K562 (cell line): Measurements from ENCODE around the gene ZFAND6. TPM values are rescaled to one million over a fixed set of nuclear protein-coding genes. Genes with fewer than 3 reads are reported as not detected.

ENCODE experiments used
- BACH1 ChIP-seq: fragments of 200-800 bp; sonication (Bioruptor generic); IDR thresholded peaks from 2 replicates; pipeline ENCODE4 v1.6.1; 2016; ENCODE audit warnings: missing genetic modification characterization, missing compliant biosample characterization
- BHLHE40 ChIP-seq: IDR thresholded peaks from 2 replicates; pipeline ENCODE4 v1.6.1; 2011; ENCODE audit warnings: low read length, improper control_type of control experiment
- EGR1 ChIP-seq: fragments of 450-650 bp; conservative IDR thresholded peaks from 2 replicates; pipeline ENCODE4 v1.6.1; 2017; ENCODE audit warnings: mild to moderate bottlenecking
- EHMT2 ChIP-seq: fragments of 450-650 bp; IDR thresholded peaks from 2 replicates; pipeline ENCODE4 v1.6.1; 2018; ENCODE audit warnings: antibody characterized with exemption
- ELF4 ChIP-seq: fragments of 450-650 bp; formaldehyde crosslinking; IDR thresholded peaks from 2 replicates; pipeline ENCODE4 v1.4.0; 2022; ENCODE audit warnings: missing genetic modification characterization
- GATA2 ChIP-seq: sonication (generic); formaldehyde crosslinking; IDR thresholded peaks from 2 replicates; pipeline ENCODE4 v1.4.0; 2020; ENCODE audit warnings: mild to moderate bottlenecking, missing genetic modification reagents
- MAZ ChIP-seq, 2 experiments: fragments of 450-650 bp in 1 of 2; sonication (generic) in 1 of 2; formaldehyde crosslinking; IDR thresholded peaks in 1 of 2; conservative IDR thresholded peaks in 1 of 2; 2 replicates each; pipeline versions ENCODE4 v1.4.0 to v1.5.0; 2020; ENCODE audit warnings: mild to moderate bottlenecking in 1 of 2, missing genetic modification reagents in 1 of 2
- NR2C1 ChIP-seq, 2 experiments: fragments of 450-650 bp; IDR thresholded peaks; 2 replicates each; pipeline ENCODE4 v1.6.1; 2017; ENCODE audit warnings: mild to moderate bottlenecking in 2 of 2, antibody characterized with exemption in 1 of 2, inconsistent platforms in 1 of 2, missing compliant biosample characterization in 1 of 2, missing genetic modification characterization in 1 of 2
- OTX1 ChIP-seq: fragments of 450-650 bp; formaldehyde crosslinking; IDR thresholded peaks from 2 replicates; pipeline ENCODE4 v1.4.0; 2022; ENCODE audit warnings: mild to moderate bottlenecking
- ZNF263 ChIP-seq: sonication (generic); formaldehyde crosslinking; IDR thresholded peaks from 2 replicates; pipeline ENCODE4 v1.8.0; 2022; ENCODE audit warnings: mild to moderate bottlenecking, missing genetic modification reagents, borderline replicate concordance
- polyA plus RNA-seq, 8 experiments: library from polyadenylated mRNA; depleted of rRNA in 4 of 8; stranded (reverse) in 5 of 8; unstranded in 3 of 8; fragments of >200 nt; fragmentation: Nextera tagmentation in 2 of 8; fragmentation: Illumina TruSeq in 1 of 8; extraction: Ambion mirVana in 2 of 8; extraction: Trizol in 1 of 8; gene quantifications; 2 replicates each; pipeline versions ENCODE4 v1.2.1 to v1.2.3, GENCODE V29; 2011 to 2014; ENCODE audit warnings: inconsistent platforms in 1 of 8, missing spikeins in 1 of 8
- total RNA-seq, 7 experiments: library from RNA; depleted of rRNA in 6 of 7; stranded (reverse); fragments of >200 nt in 6 of 7; fragmentation: Illumina TruSeq in 2 of 7; extraction: Trizol in 2 of 7; gene quantifications; 2 replicates each; pipeline versions ENCODE4 v1.2.1 to v1.2.3, GENCODE V29; 2011 to 2021; ENCODE audit warnings: low replicate concordance in 1 of 7
- TF ChIP-seq, protein P1 (sequence below): IDR thresholded peaks from 2 replicates; pipeline ENCODE4 v1.6.1; 2016; ENCODE audit warnings: missing genetic modification characterization, missing compliant biosample characterization
- TF ChIP-seq, protein P2 (sequence below): fragments of 250-450 bp; sonication (Bioruptor Pico); IDR thresholded peaks from 2 replicates; pipeline ENCODE4 v1.6.1; 2021; ENCODE audit warnings: mild to moderate bottlenecking
- TF ChIP-seq, protein P3 (sequence below): sonication (generic); formaldehyde crosslinking; IDR thresholded peaks from 2 replicates; pipeline ENCODE4 v1.8.0; 2022; ENCODE audit warnings: mild to moderate bottlenecking, missing genetic modification reagents
- TF ChIP-seq, protein P4 (sequence below), 2 experiments: fragments of 450-650 bp; IDR thresholded peaks; 2 replicates each; pipeline ENCODE4 v1.6.1; 2016
- TF ChIP-seq, protein P5 (sequence below): sonication (generic); formaldehyde crosslinking; IDR thresholded peaks from 2 replicates; pipeline ENCODE4 v1.8.1; 2023; ENCODE audit warnings: mild to moderate bottlenecking, missing genetic modification reagents, moderate library complexity
- TF ChIP-seq, protein P6 (sequence below): sonication (generic); formaldehyde crosslinking; IDR thresholded peaks from 2 replicates; pipeline ENCODE4 v1.9.0; 2022; ENCODE audit warnings: mild to moderate bottlenecking, missing genetic modification reagents
- TF ChIP-seq, protein P7 (sequence below): fragments of 250-450 bp; sonication (Bioruptor Pico); IDR thresholded peaks from 2 replicates; pipeline ENCODE4 v1.8.0; 2021; ENCODE audit warnings: borderline replicate concordance, mild to moderate bottlenecking, moderate library complexity; ENCODE audit not compliant: poor library complexity, severe bottlenecking

Gene ZFAND6
- total and polyA plus RNA-seq, 9 of the 15 experiments (the other 6 are each of a cell fraction or from before 2014, with no cell fraction given), result 53.9 to 206 (median 88.9) TPM

DNA sequence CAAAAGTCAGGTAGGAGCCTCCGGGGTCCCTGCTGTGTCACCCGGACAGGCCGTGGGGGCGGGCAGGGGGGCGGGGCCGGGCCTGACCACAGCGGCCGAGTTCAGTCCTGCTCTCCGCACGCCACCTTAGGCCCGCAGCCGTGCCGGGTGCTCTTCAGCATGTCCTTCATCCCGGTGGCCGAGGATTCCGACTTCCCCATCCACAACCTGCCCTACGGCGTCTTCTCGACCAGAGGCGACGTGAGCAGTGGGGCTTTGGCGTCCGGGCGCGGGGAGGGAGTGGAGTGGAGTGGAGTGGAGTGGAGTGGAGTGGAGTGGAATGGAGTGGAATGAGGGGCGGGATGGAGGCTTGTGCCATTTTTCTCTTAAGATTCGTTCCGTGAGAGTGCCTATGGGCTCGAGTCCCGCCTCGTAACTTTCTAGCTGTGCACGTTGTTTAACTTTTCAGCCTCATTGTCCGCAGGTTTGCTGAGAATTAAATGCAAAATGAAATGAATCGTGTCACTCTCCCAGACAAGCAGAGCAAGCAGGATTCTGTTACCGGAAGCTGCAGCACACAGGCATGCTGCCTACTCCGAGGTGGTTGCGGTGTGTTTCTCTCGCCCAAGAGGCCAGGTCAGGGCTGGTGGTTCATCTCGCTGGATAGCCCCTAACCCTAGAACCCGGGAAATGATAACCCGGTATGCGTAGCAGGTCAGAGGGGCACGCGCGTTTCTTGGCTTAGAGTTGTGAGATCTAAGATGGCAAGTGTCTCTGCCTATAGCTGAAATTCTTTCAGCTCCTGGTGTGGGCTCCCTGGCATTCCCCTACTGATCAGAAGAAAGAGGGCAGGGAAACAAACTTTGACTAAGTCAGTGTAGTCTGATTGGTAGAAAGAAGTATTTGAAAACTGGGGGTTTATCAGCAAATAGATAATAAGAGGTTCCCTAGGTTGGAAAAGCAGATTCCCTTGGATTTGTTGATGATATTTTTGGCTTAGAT, 93.7 kb downstream of the ZFAND6 start, which contains the start of gene FAH (continued):
- TF ChIP-seq, protein P1, sequence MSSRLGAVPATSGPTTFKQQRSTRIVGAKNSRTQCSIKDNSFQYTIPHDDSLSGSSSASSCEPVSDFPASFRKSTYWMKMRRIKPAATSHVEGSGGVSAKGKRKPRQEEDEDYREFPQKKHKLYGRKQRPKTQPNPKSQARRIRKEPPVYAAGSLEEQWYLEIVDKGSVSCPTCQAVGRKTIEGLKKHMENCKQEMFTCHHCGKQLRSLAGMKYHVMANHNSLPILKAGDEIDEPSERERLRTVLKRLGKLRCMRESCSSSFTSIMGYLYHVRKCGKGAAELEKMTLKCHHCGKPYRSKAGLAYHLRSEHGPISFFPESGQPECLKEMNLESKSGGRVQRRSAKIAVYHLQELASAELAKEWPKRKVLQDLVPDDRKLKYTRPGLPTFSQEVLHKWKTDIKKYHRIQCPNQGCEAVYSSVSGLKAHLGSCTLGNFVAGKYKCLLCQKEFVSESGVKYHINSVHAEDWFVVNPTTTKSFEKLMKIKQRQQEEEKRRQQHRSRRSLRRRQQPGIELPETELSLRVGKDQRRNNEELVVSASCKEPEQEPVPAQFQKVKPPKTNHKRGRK (tag), result no peak
- TF ChIP-seq BACH1 (tag), result no peak
- no peak for TF ChIP-seq ELF4 (CRISPR knock-in tag)
- TF ChIP-seq EHMT2, result no peak
- peak; percentile 60 for TF ChIP-seq BHLHE40
- TF ChIP-seq OTX1, result no peak
- TF ChIP-seq, protein P2, sequence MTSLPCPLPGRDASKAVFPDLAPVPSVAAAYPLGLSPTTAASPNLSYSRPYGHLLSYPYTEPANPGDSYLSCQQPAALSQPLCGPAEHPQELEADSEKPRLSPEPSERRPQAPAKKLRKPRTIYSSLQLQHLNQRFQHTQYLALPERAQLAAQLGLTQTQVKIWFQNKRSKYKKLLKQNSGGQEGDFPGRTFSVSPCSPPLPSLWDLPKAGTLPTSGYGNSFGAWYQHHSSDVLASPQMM (CRISPR knock-in tag), result no peak
- TF ChIP-seq, protein P3, sequence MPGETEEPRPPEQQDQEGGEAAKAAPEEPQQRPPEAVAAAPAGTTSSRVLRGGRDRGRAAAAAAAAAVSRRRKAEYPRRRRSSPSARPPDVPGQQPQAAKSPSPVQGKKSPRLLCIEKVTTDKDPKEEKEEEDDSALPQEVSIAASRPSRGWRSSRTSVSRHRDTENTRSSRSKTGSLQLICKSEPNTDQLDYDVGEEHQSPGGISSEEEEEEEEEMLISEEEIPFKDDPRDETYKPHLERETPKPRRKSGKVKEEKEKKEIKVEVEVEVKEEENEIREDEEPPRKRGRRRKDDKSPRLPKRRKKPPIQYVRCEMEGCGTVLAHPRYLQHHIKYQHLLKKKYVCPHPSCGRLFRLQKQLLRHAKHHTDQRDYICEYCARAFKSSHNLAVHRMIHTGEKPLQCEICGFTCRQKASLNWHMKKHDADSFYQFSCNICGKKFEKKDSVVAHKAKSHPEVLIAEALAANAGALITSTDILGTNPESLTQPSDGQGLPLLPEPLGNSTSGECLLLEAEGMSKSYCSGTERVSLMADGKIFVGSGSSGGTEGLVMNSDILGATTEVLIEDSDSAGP (CRISPR knock-in tag), result no peak
- TF ChIP-seq, protein P4, sequence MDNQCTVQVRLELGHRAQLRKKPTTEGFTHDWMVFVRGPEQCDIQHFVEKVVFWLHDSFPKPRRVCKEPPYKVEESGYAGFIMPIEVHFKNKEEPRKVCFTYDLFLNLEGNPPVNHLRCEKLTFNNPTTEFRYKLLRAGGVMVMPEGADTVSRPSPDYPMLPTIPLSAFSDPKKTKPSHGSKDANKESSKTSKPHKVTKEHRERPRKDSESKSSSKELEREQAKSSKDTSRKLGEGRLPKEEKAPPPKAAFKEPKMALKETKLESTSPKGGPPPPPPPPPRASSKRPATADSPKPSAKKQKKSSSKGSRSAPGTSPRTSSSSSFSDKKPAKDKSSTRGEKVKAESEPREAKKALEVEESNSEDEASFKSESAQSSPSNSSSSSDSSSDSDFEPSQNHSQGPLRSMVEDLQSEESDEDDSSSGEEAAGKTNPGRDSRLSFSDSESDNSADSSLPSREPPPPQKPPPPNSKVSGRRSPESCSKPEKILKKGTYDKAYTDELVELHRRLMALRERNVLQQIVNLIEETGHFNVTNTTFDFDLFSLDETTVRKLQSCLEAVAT (IDR thresholded peaks at IDR 0.05), result peak in 1 of 2 experiments; percentile 54; a peak in 1 of 4 replicates
- peak; percentile 63 to 82 for TF ChIP-seq MAZ (CRISPR knock-in tag; conservative IDR thresholded peaks at IDR 0.05 in 1 of 2, IDR thresholded peaks at IDR 0.05 in 1 of 2)
- peak; percentile 90 for TF ChIP-seq ZNF263 (CRISPR knock-in tag)
- no peak for TF ChIP-seq GATA2 (CRISPR knock-in tag)
- no peak for TF ChIP-seq NR2C1 (IDR thresholded peaks at IDR 0.05)
- TF ChIP-seq NR2C1 (tag; IDR thresholded peaks at IDR 0.05), result no peak
- TF ChIP-seq, protein P5, sequence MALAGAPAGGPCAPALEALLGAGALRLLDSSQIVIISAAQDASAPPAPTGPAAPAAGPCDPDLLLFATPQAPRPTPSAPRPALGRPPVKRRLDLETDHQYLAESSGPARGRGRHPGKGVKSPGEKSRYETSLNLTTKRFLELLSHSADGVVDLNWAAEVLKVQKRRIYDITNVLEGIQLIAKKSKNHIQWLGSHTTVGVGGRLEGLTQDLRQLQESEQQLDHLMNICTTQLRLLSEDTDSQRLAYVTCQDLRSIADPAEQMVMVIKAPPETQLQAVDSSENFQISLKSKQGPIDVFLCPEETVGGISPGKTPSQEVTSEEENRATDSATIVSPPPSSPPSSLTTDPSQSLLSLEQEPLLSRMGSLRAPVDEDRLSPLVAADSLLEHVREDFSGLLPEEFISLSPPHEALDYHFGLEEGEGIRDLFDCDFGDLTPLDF (CRISPR knock-in tag), result peak; percentile 60; the same call in 1 of the 2 replicates
- TF ChIP-seq, protein P6, sequence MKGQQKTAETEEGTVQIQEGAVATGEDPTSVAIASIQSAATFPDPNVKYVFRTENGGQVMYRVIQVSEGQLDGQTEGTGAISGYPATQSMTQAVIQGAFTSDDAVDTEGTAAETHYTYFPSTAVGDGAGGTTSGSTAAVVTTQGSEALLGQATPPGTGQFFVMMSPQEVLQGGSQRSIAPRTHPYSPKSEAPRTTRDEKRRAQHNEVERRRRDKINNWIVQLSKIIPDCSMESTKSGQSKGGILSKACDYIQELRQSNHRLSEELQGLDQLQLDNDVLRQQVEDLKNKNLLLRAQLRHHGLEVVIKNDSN (CRISPR knock-in tag), result no peak
- TF ChIP-seq, protein P7, sequence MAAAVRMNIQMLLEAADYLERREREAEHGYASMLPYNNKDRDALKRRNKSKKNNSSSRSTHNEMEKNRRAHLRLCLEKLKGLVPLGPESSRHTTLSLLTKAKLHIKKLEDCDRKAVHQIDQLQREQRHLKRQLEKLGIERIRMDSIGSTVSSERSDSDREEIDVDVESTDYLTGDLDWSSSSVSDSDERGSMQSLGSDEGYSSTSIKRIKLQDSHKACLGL (CRISPR knock-in tag), result no peak
- peak; percentile 61 for TF ChIP-seq EGR1
